Stimulated activated CD8-positive, alpha-beta memory T cell treated with anti-CD3 and anti-CD28 coated beads, Interleukin-4, amount 100 ng/mL, for 48 hours (primary cell): Measurements from ENCODE around the gene NPC2.
"Not testable (repeated sequence)": the region's sequence is repeated elsewhere in the genome, so short reads cannot be mapped to it uniquely, and the experiment has no call there.

Source experiments
- DNase-seq: peaks from one replicate; pipeline ENCODE4 v3.0.0-alpha.2; 2020

The NPC2 gene

DNA sequence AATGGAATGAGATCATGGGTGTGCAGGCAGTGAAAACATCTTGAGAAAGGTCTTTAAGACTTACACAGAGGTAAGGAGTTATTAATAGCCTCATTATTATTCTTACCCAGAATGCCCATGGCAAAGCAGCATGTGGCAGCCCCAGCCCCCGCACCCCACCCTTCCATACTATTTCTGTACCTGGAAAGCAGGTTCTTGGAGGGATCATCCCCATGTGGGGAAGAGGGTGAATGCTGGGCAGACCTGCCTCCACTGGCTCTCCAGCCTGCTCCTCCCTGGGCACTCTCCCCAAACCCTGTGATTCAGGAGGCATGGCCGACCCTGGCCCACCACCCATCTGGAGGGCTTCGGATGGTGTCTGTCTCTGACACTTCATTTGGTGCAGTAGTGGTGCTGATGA lies 28.3 kb downstream of the NPC2 start:
- DNase-seq: no peak

GRCh38 chr14:74463697-74464096 lies 29.4 kb downstream of the NPC2 start:
- no peak for DNase-seq

DNA sequence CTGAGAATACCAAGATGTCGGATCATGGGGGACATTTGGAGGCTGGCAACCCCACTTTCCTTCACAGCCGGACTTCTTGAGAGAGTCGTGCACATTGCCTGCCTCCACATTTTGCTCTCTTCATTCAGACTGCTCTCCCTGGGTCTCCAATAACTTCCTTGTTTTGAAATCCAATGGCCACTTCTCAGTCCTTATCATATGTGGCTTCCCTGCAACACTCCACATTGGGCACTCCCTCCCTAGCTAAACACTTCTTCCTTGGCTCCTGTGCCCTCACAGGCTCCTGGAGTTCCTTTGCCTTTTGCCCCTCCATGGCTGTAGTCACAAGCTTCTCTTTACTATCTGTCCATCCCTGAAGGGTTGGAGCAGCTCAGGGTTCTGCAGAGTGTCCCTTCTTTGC lies 30.1 kb downstream of the NPC2 start:
- DNase-seq: no peak

- DNase-seq: no peak
These were observed 33.1 kb downstream of the NPC2 start for GRCh38 chr14:74459976-74460375.

DNA sequence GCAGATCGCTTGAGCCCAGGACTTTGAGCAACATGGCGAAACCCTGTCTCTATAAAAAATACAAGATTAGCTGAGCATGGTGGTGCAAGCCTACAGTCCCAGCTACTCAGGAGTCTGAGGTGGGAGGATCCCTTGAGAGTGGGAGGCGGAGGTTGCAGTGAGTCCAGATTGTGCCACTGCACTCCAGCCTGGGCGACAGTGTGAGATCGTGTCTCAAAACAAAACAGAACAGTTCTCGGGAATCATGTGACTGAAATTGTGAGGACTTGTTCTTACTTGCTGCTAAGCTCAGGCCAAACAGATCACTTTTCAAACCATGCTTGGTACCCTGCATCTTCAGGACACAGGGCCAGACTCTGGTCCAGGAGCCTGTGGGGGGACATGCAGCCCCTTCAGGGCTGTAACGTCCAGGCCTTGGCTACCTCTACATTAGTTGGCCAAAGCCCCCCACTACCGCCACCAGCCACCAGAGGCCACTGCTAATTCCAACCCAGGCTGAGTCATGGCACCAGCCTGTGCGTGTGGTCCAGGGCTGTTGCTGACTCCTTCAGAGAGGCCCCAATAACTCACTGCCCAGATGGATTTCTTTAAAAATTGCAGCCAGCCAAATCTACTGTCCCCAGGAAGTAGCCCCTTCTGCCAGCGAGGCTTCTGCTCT lies 33.7 kb downstream of the NPC2 start:
- peak; percentile 61 for DNase-seq

- no peak for DNase-seq
These were observed 35.6 kb downstream of the NPC2 start for GRCh38 chr14:74457565-74457895.

GRCh38 chr14:74456684-74457564 lies 36.2 kb downstream of the NPC2 start:
- no peak for DNase-seq

DNA sequence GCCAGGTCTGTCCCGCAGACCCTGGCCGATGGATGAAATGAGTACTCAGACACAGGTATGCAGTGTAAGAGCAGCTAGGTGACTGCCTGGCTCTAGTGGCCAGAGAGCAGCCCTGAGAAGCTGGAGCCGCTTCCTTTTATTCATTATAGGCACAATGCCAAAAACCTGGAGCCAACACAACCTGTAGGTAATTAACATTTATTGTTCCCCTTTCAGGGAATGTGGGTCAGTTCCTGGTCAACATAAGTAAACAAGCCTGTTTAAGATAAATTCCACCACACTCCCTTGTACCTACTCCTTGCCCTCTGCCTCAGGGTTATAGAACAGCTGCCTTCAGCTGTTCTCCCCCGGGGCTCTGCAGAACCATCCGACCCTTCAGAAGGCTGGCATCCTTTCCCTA lies 38.7 kb downstream of the NPC2 start:
- not testable (repeated sequence) for DNase-seq

DNA sequence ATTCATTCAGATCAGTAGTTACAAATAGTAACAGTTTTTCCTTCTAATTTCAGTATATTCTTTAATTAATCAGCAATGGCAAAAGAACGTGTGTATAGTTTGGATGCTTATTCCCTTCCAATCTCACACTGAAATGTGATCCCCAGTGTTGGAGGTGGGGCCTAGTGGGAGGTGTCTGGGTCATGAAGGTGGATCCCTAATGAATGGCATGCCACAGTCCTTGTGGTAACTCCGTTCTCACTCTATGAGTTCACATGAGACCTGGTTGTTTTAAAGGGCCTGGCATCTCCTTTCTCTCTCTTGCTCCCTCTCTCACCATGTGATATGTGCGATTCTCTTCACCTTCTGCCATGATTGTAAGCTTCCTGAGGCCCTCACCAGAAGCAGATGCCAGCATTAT lies 48.2 kb downstream of the NPC2 start:
- DNase-seq: no peak

DNA sequence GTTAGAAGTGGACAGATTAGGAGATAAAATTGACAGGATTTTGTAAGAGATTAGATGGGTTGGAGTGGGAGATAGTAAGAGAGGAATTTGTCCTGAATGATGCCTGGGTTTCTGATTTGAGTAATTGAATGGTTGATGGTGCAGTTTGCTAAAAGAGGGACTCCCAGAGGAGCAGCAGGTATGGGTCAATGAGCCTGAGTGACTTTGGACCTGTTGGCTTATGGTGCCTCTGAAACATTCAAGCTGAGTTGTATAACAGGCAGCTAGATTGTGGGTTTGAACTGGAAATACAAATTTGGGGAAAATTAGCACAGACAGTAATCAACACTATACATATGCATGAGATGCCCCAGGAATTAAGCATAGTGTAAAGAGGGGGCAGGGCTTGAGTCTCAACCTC lies 50.3 kb downstream of the NPC2 start:
- no peak for DNase-seq

DNA sequence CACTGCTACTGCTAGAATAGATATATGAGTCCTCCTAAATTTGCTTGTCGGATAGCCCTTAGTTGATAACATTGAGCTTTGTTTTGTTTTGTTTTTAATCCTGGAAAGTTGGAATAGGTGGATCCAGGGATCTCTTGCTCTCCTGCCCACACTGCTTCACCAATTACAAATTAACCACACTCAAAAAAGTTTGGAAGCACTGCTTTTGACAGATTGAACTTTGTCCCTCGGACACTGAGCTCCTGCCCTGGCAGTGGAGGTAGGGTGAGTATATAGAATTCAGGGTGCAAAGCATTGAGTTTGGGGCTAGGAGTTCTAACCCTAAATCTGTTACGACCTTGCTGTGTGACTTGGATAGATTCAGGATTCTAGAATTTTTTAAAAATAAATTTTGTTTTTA lies 52.0 kb downstream of the NPC2 start:
- DNase-seq: no peak

DNA sequence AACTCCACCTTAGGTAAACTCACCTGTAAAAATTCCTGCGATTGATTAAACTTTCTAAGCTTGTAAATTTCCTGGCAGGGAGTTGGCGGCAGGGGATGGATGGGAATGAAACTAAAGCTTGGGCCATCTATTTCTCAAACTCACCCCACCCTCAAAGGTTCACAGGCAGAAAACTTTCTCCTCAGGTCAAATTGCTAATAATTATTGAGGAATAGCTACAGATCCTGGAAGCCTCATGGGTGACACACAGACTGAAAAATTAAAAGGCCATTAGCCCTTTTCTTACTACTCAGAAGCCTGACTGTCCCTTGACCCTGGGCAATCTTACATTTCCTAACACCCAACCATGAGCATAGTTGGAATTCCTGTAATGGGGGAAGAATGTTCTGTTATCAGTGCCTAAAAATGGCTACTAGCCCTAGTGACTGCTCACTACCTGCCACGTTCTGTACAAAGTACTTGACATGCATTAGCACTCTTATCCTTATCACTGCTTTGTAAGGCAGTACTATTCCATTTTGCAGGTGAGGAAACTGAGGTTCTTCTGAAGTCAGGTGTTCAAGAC lies 54.7 kb downstream of the NPC2 start:
- DNase-seq: no peak

DNA sequence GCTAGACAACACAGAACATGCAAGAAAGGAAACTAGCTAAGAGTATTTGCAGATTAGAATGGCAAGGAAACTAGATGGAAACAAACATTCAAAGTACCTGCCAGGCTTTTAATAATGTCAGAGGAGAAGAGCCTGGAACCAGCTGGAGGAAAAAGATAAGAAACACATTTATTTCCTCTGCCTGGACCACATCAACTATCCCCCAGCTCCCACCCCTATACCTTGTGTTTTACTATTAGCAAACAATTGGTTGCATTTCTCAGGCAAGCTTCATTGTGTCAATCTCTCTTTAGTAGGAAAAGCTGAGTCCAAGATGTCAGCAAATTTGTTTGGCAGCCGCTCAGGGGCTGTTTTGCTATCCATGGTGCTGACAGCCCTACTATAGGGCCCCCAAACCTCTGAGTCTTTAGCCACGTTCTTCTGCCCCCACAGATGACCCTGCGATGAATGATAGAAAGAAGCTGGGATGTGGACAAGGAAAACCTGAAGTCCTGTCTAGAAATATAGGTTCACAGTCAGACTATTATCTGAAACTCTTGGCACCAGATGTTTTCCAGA lies 55.5 kb downstream of the NPC2 start:
- no peak for DNase-seq

DNA sequence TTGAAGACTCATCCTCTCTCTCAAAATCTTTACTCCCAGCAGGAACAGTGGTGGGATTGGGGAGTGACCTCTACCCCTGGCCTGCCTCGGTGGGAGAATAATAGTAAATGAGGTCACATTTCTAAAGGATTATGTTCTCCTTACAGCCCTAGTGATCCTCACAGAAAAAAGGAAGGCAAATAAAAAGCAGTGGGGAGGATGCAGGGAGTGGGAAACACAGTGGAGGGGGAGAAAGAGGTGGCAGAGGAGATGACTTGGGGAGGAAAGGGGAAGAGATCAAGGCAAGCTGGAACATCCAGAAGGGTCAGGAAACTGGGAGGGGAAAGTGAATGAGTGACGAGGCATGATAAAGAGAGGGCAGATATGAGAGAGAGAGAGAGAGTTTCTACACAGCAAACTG lies 58.8 kb downstream of the NPC2 start:
- no peak for DNase-seq

GRCh38 chr14:74429991-74430390 lies 63.1 kb downstream of the NPC2 start:
- DNase-seq: no peak
